Activated naive CD4-positive, alpha-beta T cell treated with anti-CD3 and anti-CD28 coated beads, Interleukin-2, amount 50 U/mL, for 72 hours (primary cell): ENCODE data around the gene STRIP1. TPM values are rescaled to one million over a fixed set of nuclear protein-coding genes. Genes with fewer than 3 reads are reported as not detected.
"Not testable (repeated sequence)": the region's sequence is repeated elsewhere in the genome, so short reads cannot be mapped to it uniquely, and the experiment has no call there.

ENCODE experiments used
- ATAC-seq, 2 donors: fragments of 150-1000 bp; cut with Tn5 transposase; 2 replicates each; pipeline ENCODE4 v1.10.0; 2021; ENCODE audit warnings: mild to moderate bottlenecking in 2 of 2, moderate library complexity in 2 of 2
- DNase-seq, 2 donors: peaks; one replicate each; pipeline ENCODE4 v3.0.0; 2021 to 2022; ENCODE audit warnings: low spot score in 2 of 2
- H3K27ac Mint-ChIP-seq, 2 donors: one replicate each; pipeline ENCODE4 v1.8.0; 2022; ENCODE audit warnings: mild to moderate bottlenecking in 2 of 2, mixed read lengths in 2 of 2
- H3K36me3 Mint-ChIP-seq, 2 donors: one replicate each; pipeline ENCODE4 v1.8.0; 2022; ENCODE audit warnings: mixed read lengths in 2 of 2
- H3K9me3 Mint-ChIP-seq, 2 donors: one replicate each; pipeline ENCODE4 v1.8.0; 2022; ENCODE audit warnings: mixed read lengths in 2 of 2
- total RNA-seq, 2 donors: library from RNA; stranded (reverse); gene quantifications; one replicate each; pipeline ENCODE4 v1.2.3, GENCODE V29; 2022

STRIP1 gene
- total RNA-seq, 2 donors from 2014 or later: 26.5 to 39.8 TPM

- Mint-ChIP-seq H3K36me3 (peaks cover 0 to 6% of the 10 kb centered on the region in 2 donors), H3K27ac (peak overlapping the region; percentile 30 to 87), H3K9me3 (no peaks in the 10 kb centered on the region)
- ATAC-seq: peak; percentile 87 to 94
- peak in 1 of 2 donors; percentile 41 for DNase-seq
Observed at GRCh38 chr1:110003747-110004428, 30.5 kb upstream of the STRIP1 start.

DNA sequence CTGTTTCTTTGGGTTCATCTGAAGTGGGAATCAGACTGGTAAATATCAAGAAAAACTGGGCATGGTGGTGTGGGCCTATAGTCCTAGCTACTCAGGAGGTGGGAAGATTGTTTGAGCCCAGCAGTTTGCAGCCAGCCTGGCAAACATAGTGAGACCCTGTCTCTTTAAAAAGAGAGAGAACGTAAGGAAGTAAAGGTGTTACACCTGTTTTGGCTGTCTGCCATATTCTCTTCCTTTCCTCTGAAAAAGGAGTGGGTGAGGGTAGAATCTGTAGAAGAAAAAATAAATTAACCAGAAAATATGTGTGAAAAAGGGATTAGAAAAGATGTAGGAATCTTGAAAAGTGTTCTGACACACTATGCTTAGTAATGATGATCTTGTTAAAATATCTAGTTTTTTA, 29.8 kb upstream of the STRIP1 start:
- peaks cover 0 to 10% of the 10 kb centered on the region in 2 donors for H3K36me3 Mint-ChIP-seq
- DNase-seq: no peak
- ATAC-seq: no peak
- no peaks in the 10 kb centered on the region for H3K9me3 Mint-ChIP-seq
- peak overlapping the region; percentile 30 to 87 for H3K27ac Mint-ChIP-seq

GRCh38 chr1:110005971-110006370, 28.5 kb upstream of the STRIP1 start:
- Mint-ChIP-seq H3K9me3 (no peaks in the 10 kb centered on the region), H3K36me3 (peaks cover 6 to 14% of the 10 kb centered on the region in 2 donors), H3K27ac (no peak overlapping the region)
- DNase-seq: no peak
- no peak for ATAC-seq

- DNase-seq (no peak), ATAC-seq (no peak)
- Mint-ChIP-seq H3K9me3 (no peaks in the 10 kb centered on the region), H3K27ac (no peak overlapping the region), H3K36me3 (peaks cover 8 to 14% of the 10 kb centered on the region in 2 donors)
Observed at GRCh38 chr1:110006516-110006915, 27.9 kb upstream of the STRIP1 start.

- ATAC-seq: no peak
- Mint-ChIP-seq H3K36me3 (peaks cover 8 to 14% of the 10 kb centered on the region in 2 donors), H3K9me3 (no peaks in the 10 kb centered on the region), H3K27ac (no peak overlapping the region)
- DNase-seq: no peak
Observed at GRCh38 chr1:110007046-110007830, 27.2 kb upstream of the STRIP1 start.

GRCh38 chr1:110008971-110009565, 25.4 kb upstream of the STRIP1 start:
- no peak for ATAC-seq
- H3K36me3 Mint-ChIP-seq: peaks cover 8 to 18% of the 10 kb centered on the region in 2 donors

DNA sequence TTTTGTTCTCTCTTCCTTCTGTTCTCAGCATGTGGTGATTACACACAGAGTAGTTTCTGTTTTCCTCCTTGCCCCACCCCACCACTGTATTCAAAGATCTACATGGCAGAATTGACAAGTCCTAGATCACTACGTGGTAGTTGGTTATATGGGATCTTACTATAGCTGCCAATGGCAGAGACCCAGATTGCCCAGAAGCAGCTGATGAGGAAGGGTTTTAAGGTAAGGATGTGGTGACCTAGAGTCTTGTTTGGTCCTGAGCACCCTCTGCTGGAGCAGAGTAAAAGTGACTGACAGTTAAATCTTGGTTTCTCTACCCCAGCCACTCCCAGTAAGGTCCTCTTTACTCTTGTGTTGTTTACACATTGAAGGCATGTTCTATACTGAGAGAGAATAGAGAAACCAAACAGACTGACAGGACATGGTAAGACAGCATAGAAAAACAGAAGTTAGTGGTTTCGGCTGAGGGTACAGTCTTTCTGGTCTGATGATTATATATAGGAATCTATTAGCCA, 22.8 kb upstream of the STRIP1 start:
- Mint-ChIP-seq H3K27ac (peak overlapping the region in 1 of 2 donors; percentile 61), H3K36me3 (peaks cover 13 to 17% of the 10 kb centered on the region in 2 donors), H3K9me3 (no peaks in the 10 kb centered on the region)
- no peak for DNase-seq
- ATAC-seq: peak; percentile 61 to 71

More at GRCh38 chr1:110008971-110009565, 25.4 kb upstream of the STRIP1 start:
- no peak for DNase-seq
- no peaks in the 10 kb centered on the region for H3K9me3 Mint-ChIP-seq
- no peak overlapping the region for H3K27ac Mint-ChIP-seq

DNA sequence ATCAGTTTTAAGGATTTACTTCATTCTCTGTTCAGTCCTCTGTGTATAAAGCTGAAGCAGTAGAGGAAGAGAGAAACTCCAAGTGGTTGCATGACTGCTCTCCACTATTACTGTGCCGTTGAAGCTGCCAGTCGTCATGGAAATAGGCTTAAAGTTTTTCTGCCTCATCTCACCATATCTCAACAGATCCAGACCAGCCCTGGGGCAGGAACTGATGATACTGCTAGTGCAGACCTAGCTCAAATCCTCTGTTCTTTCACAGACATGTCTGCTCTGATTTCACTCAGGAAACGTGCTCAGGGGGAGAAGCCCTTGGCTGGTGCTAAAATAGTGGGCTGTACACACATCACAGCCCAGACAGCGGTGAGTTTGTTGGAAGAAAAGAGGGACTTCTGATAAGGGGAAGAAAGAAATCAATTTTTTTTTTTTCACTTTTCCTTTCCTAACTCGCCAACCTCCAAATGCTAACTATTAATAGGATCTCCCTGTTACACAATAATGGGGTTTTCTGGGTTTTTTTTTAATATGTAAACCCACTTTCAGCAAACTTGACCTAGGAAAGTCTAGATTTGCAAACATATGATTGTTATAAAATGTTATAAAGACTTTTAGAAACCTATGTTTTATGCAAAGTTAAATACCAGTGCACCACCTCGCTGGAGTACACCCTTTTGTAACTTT, 22.2 kb upstream of the STRIP1 start:
- Mint-ChIP-seq H3K36me3 (peaks cover 13 to 21% of the 10 kb centered on the region in 2 donors), H3K9me3 (no peaks in the 10 kb centered on the region), H3K27ac (no peak overlapping the region)
- ATAC-seq (no peak), DNase-seq (no peak)

- Mint-ChIP-seq H3K36me3 (peaks cover 18 to 23% of the 10 kb centered on the region in 2 donors), H3K27ac (no peak overlapping the region), H3K9me3 (no peaks in the 10 kb centered on the region)
- ATAC-seq (no peak), DNase-seq (no peak)
Observed at GRCh38 chr1:110017792-110018191, 16.6 kb upstream of the STRIP1 start.

- Mint-ChIP-seq H3K9me3 (no peaks in the 10 kb centered on the region), H3K27ac (peak overlapping the region in 1 of 2 donors; percentile 69), H3K36me3 (peaks cover 16 to 23% of the 10 kb centered on the region in 2 donors)
- no peak for DNase-seq
- ATAC-seq: no peak
Observed at GRCh38 chr1:110018396-110018795, 16.0 kb upstream of the STRIP1 start.

GRCh38 chr1:110019770-110020169, 14.7 kb upstream of the STRIP1 start:
- Mint-ChIP-seq H3K27ac (no peak overlapping the region), H3K36me3 (peaks cover 16 to 23% of the 10 kb centered on the region in 2 donors), H3K9me3 (no peaks in the 10 kb centered on the region)
- ATAC-seq (no peak), DNase-seq (no peak)

GRCh38 chr1:110021285-110021684, 13.1 kb upstream of the STRIP1 start:
- no peaks in the 10 kb centered on the region for H3K9me3 Mint-ChIP-seq
- peaks cover 16 to 17% of the 10 kb centered on the region in 2 donors for H3K36me3 Mint-ChIP-seq
- peak overlapping the region in 1 of 2 donors; percentile 63 for H3K27ac Mint-ChIP-seq
- DNase-seq (no peak), ATAC-seq (no peak)

DNA sequence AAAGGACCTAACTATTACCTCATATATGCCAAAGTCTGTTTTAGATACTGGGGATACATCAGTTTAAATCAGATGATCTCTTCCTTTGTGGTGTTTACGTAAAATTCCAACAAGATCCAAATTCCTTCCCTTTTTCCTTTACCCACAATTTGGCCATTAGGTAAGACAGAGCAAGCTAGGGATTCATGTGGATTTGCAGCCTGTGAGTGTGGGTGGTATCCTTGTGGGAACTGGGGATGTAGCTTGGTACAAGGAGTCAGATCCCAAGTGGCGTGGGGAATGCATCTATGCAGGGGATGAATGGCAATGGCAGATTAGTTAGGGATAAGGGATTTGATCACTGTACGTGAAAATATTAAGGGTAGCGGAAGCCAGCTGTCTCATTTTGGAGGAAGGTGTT, 9.8 kb upstream of the STRIP1 start:
- no peaks in the 10 kb centered on the region for H3K9me3 Mint-ChIP-seq
- peaks cover 0 to 6% of the 10 kb centered on the region in 2 donors for H3K36me3 Mint-ChIP-seq
- ATAC-seq: no peak
- no peak for DNase-seq
- H3K27ac Mint-ChIP-seq: no peak overlapping the region

GRCh38 chr1:110030687-110031086, 3.7 kb upstream of the STRIP1 start:
- peak overlapping the region; percentile 89 to 90 for H3K27ac Mint-ChIP-seq
- not testable (repeated sequence) for DNase-seq, ATAC-seq, H3K36me3 Mint-ChIP-seq
- H3K9me3 Mint-ChIP-seq: peaks cover 8 to 13% of the 10 kb centered on the region in 2 donors

DNA sequence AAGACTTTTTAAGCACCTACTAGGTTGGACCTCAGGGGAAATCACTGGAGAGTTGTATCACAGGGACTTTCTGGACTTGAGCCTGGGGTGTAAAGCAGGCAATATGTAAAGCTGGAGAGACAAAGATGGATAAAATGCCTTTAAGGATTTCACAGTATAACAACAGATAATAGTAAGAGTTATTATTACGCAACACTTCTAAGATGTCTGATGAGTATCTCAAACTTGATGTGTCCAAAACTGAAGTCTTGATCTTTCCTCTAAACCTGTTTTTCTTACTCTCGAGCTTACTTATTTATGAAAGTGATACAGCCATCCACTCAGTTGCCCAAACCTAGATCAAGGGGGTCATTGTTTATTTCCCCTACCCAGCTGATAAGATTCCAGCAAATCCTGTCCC, 2.1 kb upstream of the STRIP1 start:
- Mint-ChIP-seq H3K9me3 (peaks cover 8 to 13% of the 10 kb centered on the region in 2 donors), H3K36me3 (peaks cover 0 to 9% of the 10 kb centered on the region in 2 donors), H3K27ac (peak overlapping the region in 1 of 2 donors; percentile 89)
- no peak for ATAC-seq
- DNase-seq: no peak

DNA sequence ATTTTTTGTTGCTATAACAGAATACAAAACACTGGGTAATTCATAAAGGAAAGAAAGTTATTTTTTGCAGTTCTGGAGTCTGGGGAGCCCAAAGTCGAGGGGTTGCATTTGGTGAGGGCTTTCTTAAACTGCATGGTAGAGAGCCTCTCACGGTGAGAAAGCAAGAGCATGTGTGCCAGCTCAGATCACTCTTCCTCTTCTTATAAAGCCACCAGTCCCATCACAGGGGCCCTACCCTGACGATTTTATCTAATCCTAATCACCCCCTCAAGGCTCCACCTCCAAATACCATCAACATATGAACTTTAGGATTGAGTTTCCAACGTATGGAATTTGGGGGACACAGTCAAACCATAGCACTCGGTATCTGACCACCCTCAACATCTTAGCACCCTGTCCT, 1.0 kb upstream of the STRIP1 start:
- Mint-ChIP-seq H3K27ac (peak overlapping the region; percentile 65 to 94), H3K9me3 (peaks cover 8 to 13% of the 10 kb centered on the region in 2 donors), H3K36me3 (peaks cover 2 to 14% of the 10 kb centered on the region in 2 donors)
- ATAC-seq: no peak
- no peak for DNase-seq
